ENCODE data around the gene KRT79. TPM values are rescaled to one million over a fixed set of nuclear protein-coding genes. Genes with fewer than 3 reads are reported as not detected.
A peak's percentile ranks its signal among the peaks of the same experiment; 100 is the strongest.

The KRT79 gene
- total RNA-seq, 1 donor from 2014 or later: not detected

DNA sequence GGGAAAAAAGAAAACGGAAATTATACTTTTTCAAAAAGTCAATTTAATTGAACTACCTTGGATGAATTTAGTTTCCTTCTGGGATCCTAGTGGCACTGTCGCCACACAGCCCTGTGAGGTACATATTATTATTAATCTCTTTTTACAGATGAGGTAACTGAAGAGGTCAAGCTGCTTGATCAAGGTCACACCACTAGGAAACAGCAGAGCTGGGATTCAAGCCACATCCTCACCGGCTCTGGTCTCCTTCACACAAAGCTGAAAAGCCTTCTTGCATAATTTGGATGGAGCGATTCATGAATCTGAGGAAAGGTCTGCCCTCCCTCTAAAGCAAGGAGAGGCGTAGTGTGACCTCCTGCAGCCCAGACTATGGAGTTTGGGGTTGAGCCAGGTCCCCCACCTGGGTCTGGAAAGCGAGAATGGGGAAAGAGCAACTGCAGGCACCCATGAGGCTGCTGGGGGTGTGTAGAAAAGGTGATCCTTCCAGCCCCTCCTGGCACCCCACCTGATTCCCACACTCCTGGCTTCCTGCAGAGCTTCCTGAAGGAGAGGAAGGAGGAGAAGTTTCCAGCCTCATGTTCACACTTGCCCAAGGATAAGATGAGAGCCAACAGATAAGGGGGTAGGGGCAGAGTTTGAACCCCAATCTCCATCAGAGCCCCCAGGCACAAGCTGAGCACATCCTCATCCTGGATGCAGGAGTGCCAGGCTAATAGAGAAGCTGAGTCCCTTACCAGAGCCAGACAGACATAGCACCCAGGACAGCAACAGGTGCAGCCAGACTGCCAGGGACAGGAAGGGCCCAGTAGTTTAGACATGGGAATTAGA lies 3.9 kb upstream of the KRT79 start:
- no peak for DNase-seq (ENCODE audit: low read depth)
- H3K4me3 ChIP-seq (ENCODE audit: low read depth, low read length): no peak overlapping the region
- peaks cover 2% of the 10 kb centered on the region for H3K27me3 ChIP-seq (ENCODE audit: control insufficient read depth, insufficient read depth, low read length)
- H3K36me3 ChIP-seq (ENCODE audit: control insufficient read depth, insufficient read depth, low read length): no peaks in the 10 kb centered on the region
- TF ChIP-seq, protein P1, sequence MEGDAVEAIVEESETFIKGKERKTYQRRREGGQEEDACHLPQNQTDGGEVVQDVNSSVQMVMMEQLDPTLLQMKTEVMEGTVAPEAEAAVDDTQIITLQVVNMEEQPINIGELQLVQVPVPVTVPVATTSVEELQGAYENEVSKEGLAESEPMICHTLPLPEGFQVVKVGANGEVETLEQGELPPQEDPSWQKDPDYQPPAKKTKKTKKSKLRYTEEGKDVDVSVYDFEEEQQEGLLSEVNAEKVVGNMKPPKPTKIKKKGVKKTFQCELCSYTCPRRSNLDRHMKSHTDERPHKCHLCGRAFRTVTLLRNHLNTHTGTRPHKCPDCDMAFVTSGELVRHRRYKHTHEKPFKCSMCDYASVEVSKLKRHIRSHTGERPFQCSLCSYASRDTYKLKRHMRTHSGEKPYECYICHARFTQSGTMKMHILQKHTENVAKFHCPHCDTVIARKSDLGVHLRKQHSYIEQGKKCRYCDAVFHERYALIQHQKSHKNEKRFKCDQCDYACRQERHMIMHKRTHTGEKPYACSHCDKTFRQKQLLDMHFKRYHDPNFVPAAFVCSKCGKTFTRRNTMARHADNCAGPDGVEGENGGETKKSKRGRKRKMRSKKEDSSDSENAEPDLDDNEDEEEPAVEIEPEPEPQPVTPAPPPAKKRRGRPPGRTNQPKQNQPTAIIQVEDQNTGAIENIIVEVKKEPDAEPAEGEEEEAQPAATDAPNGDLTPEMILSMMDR (IDR thresholded peaks at IDR 0.05; ENCODE audit: insufficient read depth, low read length, poor library complexity, severe bottlenecking): no peak

DNA sequence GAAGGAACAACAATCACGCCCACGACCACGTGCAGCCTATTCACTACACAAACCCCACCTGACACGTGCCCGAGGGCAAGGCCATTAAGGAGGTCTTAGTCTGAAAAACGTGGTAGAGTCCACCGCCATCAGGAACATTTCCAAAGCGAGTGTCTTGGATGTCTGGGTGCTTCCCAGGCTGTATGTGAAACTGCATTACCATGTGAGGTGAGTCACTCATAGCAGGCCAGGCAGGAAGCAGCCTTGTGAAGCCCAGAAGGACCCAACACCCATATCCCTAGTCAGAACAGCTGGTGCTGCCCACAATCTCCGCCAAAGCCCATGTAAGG lies 3.3 kb upstream of the KRT79 start:
- DNase-seq (ENCODE audit: low read depth): peak; percentile 66
- Histone ChIP-seq H3K4me3 (ENCODE audit: low read depth, low read length) (no peak overlapping the region), H3K36me3 (ENCODE audit: control insufficient read depth, insufficient read depth, low read length) (no peaks in the 10 kb centered on the region), H3K27me3 (ENCODE audit: control insufficient read depth, insufficient read depth, low read length) (peaks cover 2% of the 10 kb centered on the region)
- TF ChIP-seq, protein P1 (IDR thresholded peaks at IDR 0.05; ENCODE audit: insufficient read depth, low read length, poor library complexity, severe bottlenecking): no peak

GRCh38 chr12:52836491-52837412 lies 2.6 kb upstream of the KRT79 start:
- peaks cover 2% of the 10 kb centered on the region for H3K27me3 ChIP-seq (ENCODE audit: control insufficient read depth, insufficient read depth, low read length)
- no peak overlapping the region for H3K4me3 ChIP-seq (ENCODE audit: low read depth, low read length)
- no peaks in the 10 kb centered on the region for H3K36me3 ChIP-seq (ENCODE audit: control insufficient read depth, insufficient read depth, low read length)
- no peak for DNase-seq (ENCODE audit: low read depth)
- TF ChIP-seq, protein P1 (IDR thresholded peaks at IDR 0.05; ENCODE audit: insufficient read depth, low read length, poor library complexity, severe bottlenecking): no peak

DNA sequence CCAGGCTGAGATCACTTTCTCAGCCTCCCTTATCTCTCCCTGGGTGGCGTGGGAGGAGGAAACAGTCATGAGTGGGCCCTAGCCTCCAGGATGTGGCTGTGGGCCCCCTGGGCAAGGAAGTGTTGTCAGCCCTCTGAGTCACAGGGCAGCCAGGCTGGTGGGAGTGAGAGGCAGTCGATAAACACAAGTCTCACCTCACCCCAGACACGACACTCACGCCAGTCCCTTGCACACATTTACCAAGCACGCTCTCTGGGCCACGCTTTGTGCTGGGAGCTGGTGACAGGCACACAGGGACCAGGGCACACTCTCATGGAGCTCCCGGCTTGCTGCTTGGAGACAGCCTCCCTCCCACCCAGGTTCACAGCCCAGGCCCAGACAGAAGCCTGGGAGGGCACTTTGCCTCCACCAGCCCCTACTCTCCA lies 1.9 kb upstream of the KRT79 start:
- peaks cover 2% of the 10 kb centered on the region for H3K27me3 ChIP-seq (ENCODE audit: control insufficient read depth, insufficient read depth, low read length)
- H3K4me3 ChIP-seq (ENCODE audit: low read depth, low read length): no peak overlapping the region
- DNase-seq (ENCODE audit: low read depth): no peak
- TF ChIP-seq, protein P1 (IDR thresholded peaks at IDR 0.05; ENCODE audit: insufficient read depth, low read length, poor library complexity, severe bottlenecking): no peak
- H3K36me3 ChIP-seq (ENCODE audit: control insufficient read depth, insufficient read depth, low read length): no peaks in the 10 kb centered on the region

- Histone ChIP-seq H3K36me3 (ENCODE audit: control insufficient read depth, insufficient read depth, low read length) (no peaks in the 10 kb centered on the region), H3K27me3 (ENCODE audit: control insufficient read depth, insufficient read depth, low read length) (peaks cover 2% of the 10 kb centered on the region), H3K4me3 (ENCODE audit: low read depth, low read length) (no peak overlapping the region)
- TF ChIP-seq, protein P1 (IDR thresholded peaks at IDR 0.05; ENCODE audit: insufficient read depth, low read length, poor library complexity, severe bottlenecking): no peak
- DNase-seq (ENCODE audit: low read depth): no peak
These were observed 1.3 kb upstream of the KRT79 start for GRCh38 chr12:52835271-52836041.

All from kidney epithelial cell (primary cell).